C4-2B (cell line): Measurements from ENCODE around the gene TEAD3.

ENCODE experiments used
- CTCF ChIP-seq: fragments of 450-650 bp; conservative IDR thresholded peaks from 2 replicates; pipeline ENCODE4 v1.5.1; 2017; ENCODE audit warnings: mild to moderate bottlenecking
- ZFX ChIP-seq: fragments of 450-650 bp; IDR thresholded peaks from 2 replicates; pipeline ENCODE4 v1.6.1; 2017

- no peak for TF ChIP-seq CTCF
- TF ChIP-seq ZFX = no peak
These were observed 25.0 kb downstream of the TEAD3 start for GRCh38 chr6:35471836-35472345.
